GM19397 (cell line): ENCODE data around the gene BHLHA15.

ENCODE experiments used
- ATAC-seq: cut with Tn5 transposase; IDR thresholded peaks from one replicate; pipeline ENCODE4 v1.9.1; 2021; ENCODE audit warnings: mild to moderate bottlenecking, moderate library complexity; ENCODE audit not compliant: unreplicated experiment

BHLHA15 gene

GRCh38 chr7:98238976-98239375 is 27.7 kb downstream of the BHLHA15 start:
- ATAC-seq = no peak

GRCh38 chr7:98240961-98241673 is 29.9 kb downstream of the BHLHA15 start:
- no peak for ATAC-seq

GRCh38 chr7:98241674-98242241 is 30.5 kb downstream of the BHLHA15 start:
- no peak for ATAC-seq

GRCh38 chr7:98242342-98242741 is 31.1 kb downstream of the BHLHA15 start:
- no peak for ATAC-seq

- ATAC-seq = no peak
Observed at GRCh38 chr7:98242934-98243333, 31.7 kb downstream of the BHLHA15 start.

GRCh38 chr7:98244871-98245270 is 33.6 kb downstream of the BHLHA15 start:
- ATAC-seq = no peak

GRCh38 chr7:98248156-98248555 is 36.9 kb downstream of the BHLHA15 start:
- ATAC-seq = no peak

- ATAC-seq = no peak
Observed at GRCh38 chr7:98249106-98249505, 37.9 kb downstream of the BHLHA15 start.

- no peak for ATAC-seq
Observed at GRCh38 chr7:98250789-98251188, 39.5 kb downstream of the BHLHA15 start.

GRCh38 chr7:98251231-98251600 is 40.0 kb downstream of the BHLHA15 start:
- peak; percentile 7 for ATAC-seq

- peak; percentile 97 for ATAC-seq
Observed at GRCh38 chr7:98251601-98252424, 40.6 kb downstream of the BHLHA15 start, which contains the start of gene TECPR1. TSS of gene TECPR1 (minus strand) at chr7:98252232. CDS start at chr7:98246146, 6,086 bp downstream.

GRCh38 chr7:98252425-98253054 is 41.3 kb downstream of the BHLHA15 start:
- ATAC-seq = peak; percentile 27

- no peak for ATAC-seq
Observed at GRCh38 chr7:98254516-98254915, 43.3 kb downstream of the BHLHA15 start.

GRCh38 chr7:98254951-98255610 is 43.8 kb downstream of the BHLHA15 start:
- no peak for ATAC-seq

- ATAC-seq = no peak
Observed at GRCh38 chr7:98256431-98256830, 45.2 kb downstream of the BHLHA15 start.

- ATAC-seq = no peak
Observed at GRCh38 chr7:98257701-98258100, 46.5 kb downstream of the BHLHA15 start.
